H1 (cell line): Measurements from ENCODE around the gene HEATR1. TPM values are rescaled to one million over a fixed set of nuclear protein-coding genes. Genes with fewer than 3 reads are reported as not detected.

ENCODE experiments used
- CTCF ChIA-PET: fragments of 300-600 bp; sonication (Branson Sonifier 250); formaldehyde crosslinking; loops from one replicate; lab custom pipeline; 2021; ENCODE audit not compliant: partially characterized antibody; lab: Charles Lee
- POLR2A ChIA-PET: fragments of 300-600 bp; sonication (Branson Sonifier 250); formaldehyde crosslinking; loops from one replicate; lab custom pipeline; 2021; ENCODE audit warnings: inconsistent platforms; ENCODE audit not compliant: partially characterized antibody; lab: Charles Lee
- DNase-seq, 2 experiments: peaks; one replicate each; pipeline versions ENCODE4 v3.0.0 to v3.0.0-alpha.2; 2010 to 2022; ENCODE audit warnings: low spot score in 2 of 2, low read depth in 1 of 2, mixed read lengths in 1 of 2
- FAIRE-seq: peaks from 2 replicates; lab custom pipeline; 2011; peaks lifted over from hg19 to GRCh38; lab: Jason Lieb, UNC
- H2AFZ ChIP-seq: 2 replicates; pipeline ENCODE4 v1.8.1; 2012; ENCODE audit warnings: low read length, inconsistent platforms
- H2AK5ac ChIP-seq: 2 replicates; pipeline ENCODE4 v1.6.1; 2013; ENCODE audit warnings: low read depth, low read length
- H2BK120ac ChIP-seq: replicated peaks from 2 replicates; pipeline ENCODE3; 2013; ENCODE audit warnings: low read depth, low read length, inconsistent platforms
- H2BK12ac ChIP-seq: 2 replicates; pipeline ENCODE4 v1.6.1; 2013; ENCODE audit warnings: low read depth, low read length
- H2BK15ac ChIP-seq: 2 replicates; pipeline ENCODE4 v1.6.1; 2013; ENCODE audit warnings: low read length
- H2BK20ac ChIP-seq: 2 replicates; pipeline ENCODE4 v1.6.1; 2013; ENCODE audit warnings: low read length
- H2BK5ac ChIP-seq: 2 replicates; pipeline ENCODE4 v1.6.1; 2013; ENCODE audit warnings: low read depth, low read length
- H3K14ac ChIP-seq: 2 replicates; pipeline ENCODE4 v1.6.1; 2013; ENCODE audit warnings: inconsistent platforms; ENCODE audit not compliant: insufficient read length
- H3K18ac ChIP-seq: 2 replicates; pipeline ENCODE4 v1.6.1; 2013; ENCODE audit warnings: low read length; ENCODE audit errors: extremely low read depth
- H3K23ac ChIP-seq: 2 replicates; pipeline ENCODE4 v1.6.1; 2013; ENCODE audit warnings: inconsistent platforms; ENCODE audit not compliant: insufficient read length
- H3K23me2 ChIP-seq: 2 replicates; pipeline ENCODE4 v1.6.1; 2013; ENCODE audit warnings: low read depth, low read length
- H3K27ac ChIP-seq: 2 replicates; pipeline ENCODE4 v1.6.1; 2011; ENCODE audit warnings: low read depth, low read length, inconsistent platforms
- H3K27me3 ChIP-seq, 4 experiments: replicated peaks in 1 of 4; 1 replicate in 1 of 4; 2 replicates in 3 of 4; pipeline versions ENCODE4 v1.6.1 to v1.8.1; 2011 to 2013; ENCODE audit warnings: low read length in 3 of 4, mild to moderate bottlenecking in 3 of 4, inconsistent platforms in 2 of 4, mixed read lengths in 2 of 4, moderate library complexity in 1 of 4; ENCODE audit not compliant: control insufficient read depth in 3 of 4, insufficient read depth in 3 of 4; ENCODE audit errors: extremely low read depth in 1 of 4
- H3K36me3 ChIP-seq, 4 experiments: 2 replicates each; pipeline versions ENCODE4 v1.6.1 to v1.8.1; 2011 to 2013; ENCODE audit warnings: mild to moderate bottlenecking in 4 of 4, low read length in 3 of 4, moderate library complexity in 2 of 4, control low read depth in 1 of 4, inconsistent platforms in 1 of 4; ENCODE audit not compliant: insufficient read depth in 4 of 4, control insufficient read depth in 2 of 4
- H3K4ac ChIP-seq: replicated peaks from 2 replicates; pipeline ENCODE3; 2013; ENCODE audit warnings: low read length, low read depth, mixed read lengths, inconsistent platforms; ENCODE audit not compliant: insufficient read length
- H3K4me1 ChIP-seq, 4 experiments: replicated peaks in 1 of 4; 1 replicate in 1 of 4; 2 replicates in 3 of 4; pipeline versions ENCODE4 v1.6.1 to v1.8.1; 2011 to 2013; ENCODE audit warnings: low read length in 3 of 4, inconsistent platforms in 2 of 4, mixed read lengths in 1 of 4; ENCODE audit not compliant: insufficient read depth in 4 of 4, control insufficient read depth in 3 of 4
- H3K4me2 ChIP-seq, 2 experiments: 2 replicates each; pipeline versions ENCODE4 v1.6.1 to v1.8.1; 2011 to 2013; ENCODE audit warnings: low read depth in 2 of 2, low read length in 2 of 2, control low read depth in 1 of 2, inconsistent platforms in 1 of 2, mild to moderate bottlenecking in 1 of 2; ENCODE audit not compliant: insufficient read depth in 1 of 2
- H3K4me3 ChIP-seq, 4 experiments: fragments of 200-600, 300-600 bp in 1 of 4; sonication (generic), shearing (Covaris generic), sonication (Bioruptor Twin) in 1 of 4; 2 replicates each; pipeline versions ENCODE4 v1.5.1 to v1.8.1; 2011 to 2016; ENCODE audit warnings: low read length in 4 of 4, low read depth in 3 of 4, control low read depth in 2 of 4, inconsistent platforms in 2 of 4, mild to moderate bottlenecking in 2 of 4, mixed read lengths in 1 of 4, moderate library complexity in 1 of 4; ENCODE audit not compliant: insufficient read depth in 2 of 4; ENCODE audit errors: extremely low read depth in 1 of 4
- H3K56ac ChIP-seq: replicated peaks from 2 replicates; pipeline ENCODE3; 2013; ENCODE audit warnings: low read depth, mild to moderate bottlenecking, mixed read lengths, low read length, inconsistent platforms; ENCODE audit not compliant: insufficient read length
- H3K79me1 ChIP-seq: 2 replicates; pipeline ENCODE4 v1.6.1; 2013; ENCODE audit warnings: low read depth, low read length, control low read depth
- H3K79me2 ChIP-seq, 2 experiments: 2 replicates each; pipeline versions ENCODE4 v1.6.1 to v1.8.1; 2012 to 2013; ENCODE audit warnings: low read length in 2 of 2, mild to moderate bottlenecking in 2 of 2, inconsistent platforms in 1 of 2; ENCODE audit not compliant: insufficient read depth in 2 of 2, control insufficient read depth in 1 of 2
- H3K9ac ChIP-seq, 4 experiments: replicated peaks in 1 of 4; 1 replicate in 1 of 4; 2 replicates in 3 of 4; pipeline versions ENCODE4 v1.6.1 to v1.8.1; 2011 to 2013; ENCODE audit warnings: low read depth in 3 of 4, low read length in 3 of 4, control low read depth in 2 of 4, mild to moderate bottlenecking in 2 of 4, moderate library complexity in 2 of 4, inconsistent platforms in 1 of 4; ENCODE audit errors: extremely low read depth in 1 of 4
- H3K9me3 ChIP-seq, 2 experiments: 2 replicates each; pipeline versions ENCODE4 v1.6.1 to v1.8.1; 2012 to 2013; ENCODE audit warnings: mild to moderate bottlenecking in 2 of 2, moderate library complexity in 2 of 2, control low read depth in 1 of 2, inconsistent platforms in 1 of 2, low read depth in 1 of 2, low read length in 1 of 2, mixed read lengths in 1 of 2; ENCODE audit not compliant: insufficient read depth in 2 of 2
- H4K20me1 ChIP-seq, 2 experiments: replicated peaks in 1 of 2; 2 replicates each; pipeline versions ENCODE3 to v1.8.1; 2011 to 2013; ENCODE audit warnings: inconsistent platforms in 2 of 2, low read length in 2 of 2, mild to moderate bottlenecking in 1 of 2; ENCODE audit not compliant: insufficient read depth in 2 of 2, control insufficient read depth in 1 of 2
- H4K5ac ChIP-seq: 2 replicates; pipeline ENCODE4 v1.6.1; 2013; ENCODE audit warnings: low read length, low read depth, mixed read lengths, inconsistent platforms; ENCODE audit not compliant: insufficient read length
- H4K8ac ChIP-seq: 2 replicates; pipeline ENCODE4 v1.8.0; 2013; ENCODE audit warnings: mild to moderate bottlenecking, moderate library complexity, low read length, inconsistent platforms; ENCODE audit not compliant: insufficient read depth; ENCODE audit errors: extremely low read depth
- H4K91ac ChIP-seq: replicated peaks from 2 replicates; pipeline ENCODE3; 2013; ENCODE audit warnings: low read length, mixed read lengths, inconsistent platforms; ENCODE audit not compliant: insufficient read length
- EZH2 ChIP-seq: fragments of 200-600 bp; sonication (generic); IDR thresholded peaks from 2 replicates; pipeline ENCODE4 v1.7.1; 2012; ENCODE audit warnings: low read depth, mild to moderate bottlenecking, moderate library complexity, low read length, inconsistent platforms; ENCODE audit not compliant: severe bottlenecking
- FOSL1 ChIP-seq: IDR thresholded peaks from 2 replicates; pipeline ENCODE4 v1.6.1; 2011; ENCODE audit warnings: mild to moderate bottlenecking, low read depth, low read length, moderate library complexity; ENCODE audit not compliant: insufficient read depth
- GTF2F1 ChIP-seq: IDR thresholded peaks from 2 replicates; pipeline ENCODE4 v1.6.1; 2012; ENCODE audit warnings: low read depth, low read length, improper control_type of control experiment, borderline replicate concordance
- HDAC2 ChIP-seq, 2 experiments: fragments of 300-600 bp in 1 of 2; sonication (generic) in 1 of 2; IDR thresholded peaks; 2 replicates each; pipeline ENCODE4 v1.6.1; 2011 to 2012; ENCODE audit warnings: low read depth in 2 of 2, low read length in 2 of 2, mild to moderate bottlenecking in 2 of 2, moderate library complexity in 2 of 2, borderline replicate concordance in 1 of 2, inconsistent platforms in 1 of 2
- PHF8 ChIP-seq: fragments of 200-600 bp; sonication (generic); conservative IDR thresholded peaks from 2 replicates; pipeline ENCODE4 v1.7.1; 2012; ENCODE audit warnings: low read depth, mild to moderate bottlenecking, inconsistent platforms, low read length, moderate library complexity
- RXRA ChIP-seq: IDR thresholded peaks from 2 replicates; pipeline ENCODE4 v1.6.1; 2011; ENCODE audit warnings: low read depth, mild to moderate bottlenecking, low read length, moderate library complexity; ENCODE audit not compliant: insufficient read depth
- SAP30 ChIP-seq: fragments of 300-600 bp; sonication (generic); IDR thresholded peaks from 2 replicates; pipeline ENCODE4 v1.7.1; 2012; ENCODE audit warnings: low read length, moderate library complexity, mild to moderate bottlenecking, inconsistent platforms; ENCODE audit not compliant: insufficient read depth, insufficient replicate concordance
- SIN3A ChIP-seq, 2 experiments: IDR thresholded peaks in 1 of 2; conservative IDR thresholded peaks in 1 of 2; 2 replicates each; pipeline ENCODE4 v1.6.1; 2011 to 2012; ENCODE audit warnings: low read length in 2 of 2, improper control_type of control experiment in 1 of 2, low read depth in 1 of 2, mild to moderate bottlenecking in 1 of 2
- ZNF274 ChIP-seq: IDR thresholded peaks from 2 replicates; pipeline ENCODE4 v1.7.0; 2012; ENCODE audit warnings: low read length, borderline replicate concordance; ENCODE audit errors: extremely low read depth
- WGBS, 2 experiments: shearing (Covaris generic) in 1 of 2; methylation state at CpG; one replicate each; pipeline versions ENCODE4 v1.1.6 to v1.1.7; 2013 to 2015; ENCODE audit warnings: low lambda C conversion rate in 2 of 2, mixed read lengths in 2 of 2, inconsistent platforms in 1 of 2, low coverage in 1 of 2, missing lambda C conversion rate in 1 of 2; ENCODE audit not compliant: insufficient replicate concordance in 2 of 2, insufficient coverage in 1 of 2, insufficient read length in 1 of 2; ENCODE audit errors: extremely low coverage in 1 of 2, missing lambda C conversion rate in 1 of 2; 5-methylcytosine and 5-hydroxymethylcytosine counted together
- polyA plus RNA-seq, 7 experiments: library from polyadenylated mRNA; depleted of rRNA in 3 of 7; stranded (reverse) in 5 of 7; unstranded in 2 of 7; fragments of >200 nt in 5 of 7; fragments of 200-250 nt in 2 of 7; gene quantifications; 1 replicate in 5 of 7; 2 replicates in 1 of 7; 4 replicates in 1 of 7; pipeline versions ENCODE4 v1.2.1 to v1.2.3, GENCODE V29; 2011 to 2013; ENCODE audit warnings: missing spikeins in 2 of 7, mixed read lengths in 2 of 7
- total RNA-seq: library from RNA; stranded (reverse); fragmentation: NEBNext Ultra II Directional; extraction: Animal tissue kit (Norgen Biotek cat#: 25700); gene quantifications from 2 replicates; pipeline ENCODE4 v1.2.1, GENCODE V29; 2021
- TF ChIP-seq, protein P1 (sequence below): IDR thresholded peaks from 2 replicates; pipeline ENCODE4 v1.6.1; 2011; ENCODE audit warnings: low read length, improper control_type of control experiment

Gene HEATR1
- total and polyA plus RNA-seq, 2 of the 8 experiments (the other 6 are each of a cell fraction or from before 2014, with no cell fraction given), result 13.0 to 95.8 TPM

DNA sequence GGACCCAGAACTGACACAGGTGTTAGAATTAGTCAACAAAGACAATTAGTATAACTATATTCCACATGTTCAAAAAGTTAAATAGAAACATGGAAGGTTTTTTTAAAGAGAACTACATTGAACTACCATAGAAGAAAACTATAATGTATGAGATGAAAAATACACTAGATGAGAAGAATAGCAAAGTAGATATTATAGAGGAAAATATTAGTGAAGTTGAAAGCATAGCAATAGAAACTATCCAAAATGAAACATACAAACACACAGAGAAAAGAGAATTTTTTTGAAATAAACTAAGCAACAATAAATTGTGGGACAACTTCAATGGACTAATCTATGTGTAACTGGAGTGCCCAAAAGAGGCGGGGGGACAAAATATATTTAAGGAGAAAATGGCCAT lies 8.0 kb upstream of the HEATR1 start:
- DNase-seq (no peak), FAIRE-seq (no peak)
- Histone ChIP-seq H2AFZ (no peak overlapping the region), H2AK5ac (no peak overlapping the region), H4K8ac (no peak overlapping the region), H3K4me3 (no peak overlapping the region), H2BK12ac (no peak overlapping the region), H2BK20ac (no peak overlapping the region), H3K36me3 (no peaks in the 10 kb centered on the region), H3K9me3 (no peaks in the 10 kb centered on the region), H2BK5ac (no peak overlapping the region), H3K18ac (no peak overlapping the region), H3K23ac (no peak overlapping the region), H3K4ac (no peak overlapping the region), H2BK120ac (no peak overlapping the region), H3K9ac (no peak overlapping the region), H4K91ac (no peak overlapping the region), H3K14ac (no peak overlapping the region), H3K27ac (no peak overlapping the region), H3K79me1 (no peaks in the 10 kb centered on the region), H3K23me2 (no peaks in the 10 kb centered on the region), H3K4me1 (no peaks in the 10 kb centered on the region), H3K56ac (no peak overlapping the region), H4K5ac (no peak overlapping the region), H4K20me1 (no peaks in the 10 kb centered on the region), H3K79me2 (no peaks in the 10 kb centered on the region), H2BK15ac (no peak overlapping the region), H3K27me3 (no peaks in the 10 kb centered on the region), H3K4me2 (no peak overlapping the region)
- 89% methylated on average over 1 of the region's 1 CpG; no CpG with 5 or more reads in 1 of the 2 experiments for WGBS, 2 experiments
- ChIA-PET CTCF (interaction anchor here (0.7 kb wide), 1 partner anchor 174 kb away, joined by 3 read pairs; no protein-coding TSS in a partner anchor), POLR2A (interaction anchor here (1.0 kb wide), 1 partner anchor 19 kb away, joined by 3 read pairs; no protein-coding TSS in a partner anchor)
- no peak for TF ChIP-seq EZH2
- no peak for TF ChIP-seq RXRA
- TF ChIP-seq GTF2F1, result no peak
- TF ChIP-seq SAP30, result no peak
- no peak for TF ChIP-seq SIN3A (conservative IDR thresholded peaks at IDR 0.05 in 1 of 2, IDR thresholded peaks at IDR 0.05 in 1 of 2; ENCODE audit: low read depth in 1 of 2, low read length in 2 of 2)
- no peak for TF ChIP-seq ZNF274
- no peak for TF ChIP-seq PHF8
- no peak for TF ChIP-seq FOSL1
- TF ChIP-seq, protein P1, sequence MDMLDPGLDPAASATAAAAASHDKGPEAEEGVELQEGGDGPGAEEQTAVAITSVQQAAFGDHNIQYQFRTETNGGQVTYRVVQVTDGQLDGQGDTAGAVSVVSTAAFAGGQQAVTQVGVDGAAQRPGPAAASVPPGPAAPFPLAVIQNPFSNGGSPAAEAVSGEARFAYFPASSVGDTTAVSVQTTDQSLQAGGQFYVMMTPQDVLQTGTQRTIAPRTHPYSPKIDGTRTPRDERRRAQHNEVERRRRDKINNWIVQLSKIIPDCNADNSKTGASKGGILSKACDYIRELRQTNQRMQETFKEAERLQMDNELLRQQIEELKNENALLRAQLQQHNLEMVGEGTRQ, result no peak
- TF ChIP-seq HDAC2 (IDR thresholded peaks at IDR 0.05; ENCODE audit: borderline replicate concordance in 1 of 2, low read depth in 2 of 2, low read length in 2 of 2), result no peak
